Thoracic aorta (tissue), 2 donors: ENCODE results near the gene ATG7. TPM values are rescaled to one million over a fixed set of nuclear protein-coding genes. Genes with fewer than 3 reads are reported as not detected.

Source experiments
- ATAC-seq: fragments of 150-250 bp; one replicate; pipeline ENCODE4 v1.8.0; 2017; ENCODE audit warnings: low read depth; ENCODE audit not compliant: insufficient number of reproducible peaks, low FRiP score
- DNase-seq: peaks from one replicate; pipeline ENCODE4 v3.0.0-alpha.2; 2020; ENCODE audit warnings: low spot score
- H3K27ac ChIP-seq, 2 donors: fragments of 200-600 bp; sonication (generic); 1 replicate in 1 of 2; 2 replicates in 1 of 2; pipeline ENCODE4 v1.5.1; 2016; ENCODE audit warnings: mild to moderate bottlenecking in 2 of 2, moderate library complexity in 2 of 2
- H3K27me3 ChIP-seq: fragments of 200-600 bp; sonication (generic); replicated peaks from 2 replicates; pipeline ENCODE4 v1.6.0; 2016; ENCODE audit warnings: mild to moderate bottlenecking; ENCODE audit not compliant: insufficient read depth
- H3K36me3 ChIP-seq: fragments of 200-600 bp; sonication (generic); one replicate; pipeline ENCODE4 v1.5.1; 2016
- H3K4me1 ChIP-seq, 2 donors: fragments of 200-600 bp; sonication (generic); 1 replicate in 1 of 2; 2 replicates in 1 of 2; pipeline versions ENCODE4 v1.5.1 to v1.6.0; 2016; ENCODE audit warnings: low read depth in 2 of 2, mild to moderate bottlenecking in 1 of 2; ENCODE audit not compliant: control insufficient read depth in 1 of 2
- H3K4me3 ChIP-seq: fragments of 200-600 bp; sonication (generic); 2 replicates; pipeline ENCODE4 v1.5.1; 2016; ENCODE audit warnings: mild to moderate bottlenecking
- H3K9me3 ChIP-seq: fragments of 200-600 bp; sonication (generic); 2 replicates; pipeline ENCODE4 v1.5.1; 2016
- total RNA-seq, 2 donors: library from RNA; depleted of rRNA; stranded (reverse); fragments of >200 nt; gene quantifications; one replicate each; pipeline versions ENCODE4 v1.1.0 to v1.2.3, GENCODE V29; 2016
- TF ChIP-seq, protein P1 (sequence below): fragments of 200-600 bp; sonication (generic); IDR thresholded peaks from one replicate; pipeline ENCODE4 v1.5.1; 2019; ENCODE audit warnings: antibody characterized with exemption

The ATG7 gene
- total RNA-seq, 2 donors from 2014 or later = 56.6 to 88.3 TPM

GRCh38 chr3:11601446-11602238, 329.4 kb downstream of the ATG7 start:
- Histone ChIP-seq H3K4me3 (peak overlapping the region; percentile 22), H3K4me1 (peaks cover 36 to 89% of the 10 kb centered on the region in 2 donors), H3K27me3 (no peaks in the 10 kb centered on the region), H3K27ac (peak overlapping the region; percentile 79 to 94), H3K36me3 (no peaks in the 10 kb centered on the region), H3K9me3 (no peaks in the 10 kb centered on the region)
- DNase-seq (peak; percentile 57), ATAC-seq (peak; percentile 18)
- TF ChIP-seq, protein P1, sequence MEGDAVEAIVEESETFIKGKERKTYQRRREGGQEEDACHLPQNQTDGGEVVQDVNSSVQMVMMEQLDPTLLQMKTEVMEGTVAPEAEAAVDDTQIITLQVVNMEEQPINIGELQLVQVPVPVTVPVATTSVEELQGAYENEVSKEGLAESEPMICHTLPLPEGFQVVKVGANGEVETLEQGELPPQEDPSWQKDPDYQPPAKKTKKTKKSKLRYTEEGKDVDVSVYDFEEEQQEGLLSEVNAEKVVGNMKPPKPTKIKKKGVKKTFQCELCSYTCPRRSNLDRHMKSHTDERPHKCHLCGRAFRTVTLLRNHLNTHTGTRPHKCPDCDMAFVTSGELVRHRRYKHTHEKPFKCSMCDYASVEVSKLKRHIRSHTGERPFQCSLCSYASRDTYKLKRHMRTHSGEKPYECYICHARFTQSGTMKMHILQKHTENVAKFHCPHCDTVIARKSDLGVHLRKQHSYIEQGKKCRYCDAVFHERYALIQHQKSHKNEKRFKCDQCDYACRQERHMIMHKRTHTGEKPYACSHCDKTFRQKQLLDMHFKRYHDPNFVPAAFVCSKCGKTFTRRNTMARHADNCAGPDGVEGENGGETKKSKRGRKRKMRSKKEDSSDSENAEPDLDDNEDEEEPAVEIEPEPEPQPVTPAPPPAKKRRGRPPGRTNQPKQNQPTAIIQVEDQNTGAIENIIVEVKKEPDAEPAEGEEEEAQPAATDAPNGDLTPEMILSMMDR = no peak

- peak overlapping the region; percentile 79 to 94 for H3K27ac ChIP-seq
- TF ChIP-seq, protein P1 = no peak
- peaks cover 38 to 88% of the 10 kb centered on the region in 2 donors for H3K4me1 ChIP-seq
- no peak for ATAC-seq
- H3K27me3 ChIP-seq = no peaks in the 10 kb centered on the region
- no peak for DNase-seq
- peak overlapping the region; percentile 22 for H3K4me3 ChIP-seq
- no peaks in the 10 kb centered on the region for H3K9me3 ChIP-seq
- H3K36me3 ChIP-seq = no peaks in the 10 kb centered on the region
Observed at GRCh38 chr3:11602239-11602840, 330.1 kb downstream of the ATG7 start.

DNA sequence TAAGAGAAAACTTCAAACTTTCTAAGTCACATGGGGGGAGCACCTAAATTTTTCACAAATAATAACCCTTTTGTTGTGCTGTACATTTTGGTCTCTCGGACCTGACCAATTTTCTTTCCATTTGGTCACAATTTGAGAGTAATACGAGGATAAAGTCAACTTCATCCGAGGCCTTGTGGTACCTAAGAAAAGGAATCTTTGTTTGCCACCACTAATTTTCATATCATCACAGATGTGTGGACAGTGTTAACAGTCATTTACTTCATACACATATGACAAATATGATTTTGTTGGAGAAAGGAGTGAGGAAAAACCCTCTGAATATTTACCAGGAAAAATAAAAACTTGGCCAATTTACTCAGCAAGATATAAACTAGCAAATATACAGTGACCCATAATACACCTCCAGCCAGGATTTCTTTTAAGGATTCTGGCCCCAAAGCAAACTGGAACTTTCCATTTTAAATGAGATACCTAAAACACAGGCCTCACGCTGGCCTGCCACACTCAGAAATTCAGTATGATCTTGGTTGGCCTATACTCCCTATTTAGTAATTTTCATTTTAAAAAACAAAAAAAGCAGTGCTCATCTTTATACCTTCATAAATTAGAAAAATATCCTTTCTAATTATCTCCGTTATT, 330.8 kb downstream of the ATG7 start:
- H3K27me3 ChIP-seq = no peaks in the 10 kb centered on the region
- ATAC-seq = no peak
- no peaks in the 10 kb centered on the region for H3K9me3 ChIP-seq
- peaks cover 44 to 87% of the 10 kb centered on the region in 2 donors for H3K4me1 ChIP-seq
- no peak overlapping the region for H3K4me3 ChIP-seq
- peak overlapping the region; percentile 79 to 94 for H3K27ac ChIP-seq
- TF ChIP-seq, protein P1 = no peak
- DNase-seq = no peak
- no peaks in the 10 kb centered on the region for H3K36me3 ChIP-seq

- Histone ChIP-seq H3K27ac (peak overlapping the region; percentile 79 to 94), H3K27me3 (no peaks in the 10 kb centered on the region), H3K4me3 (peak overlapping the region; percentile 37), H3K9me3 (no peaks in the 10 kb centered on the region), H3K36me3 (no peaks in the 10 kb centered on the region), H3K4me1 (peaks cover 45 to 86% of the 10 kb centered on the region in 2 donors)
- DNase-seq = no peak
- TF ChIP-seq, protein P1 = no peak
- peak; percentile 64 for ATAC-seq
Observed at GRCh38 chr3:11603628-11604027, 331.4 kb downstream of the ATG7 start.
